Measurements from ENCODE around the gene UBE2O. TPM values are rescaled to one million over a fixed set of nuclear protein-coding genes. Genes with fewer than 3 reads are reported as not detected.

The UBE2O gene
- polyA plus RNA-seq, 2 donors = 8.1 to 9.2 TPM

GRCh38 chr17:76497699-76497978 lies 44.7 kb upstream of the UBE2O start:
- Histone ChIP-seq H3K4me1 (ENCODE audit: control insufficient read depth in 2 of 2, insufficient read depth in 2 of 2, low read length in 1 of 2) (peaks cover 11 to 43% of the 10 kb centered on the region in 2 donors), H3K27me3 (ENCODE audit: control insufficient read depth in 1 of 2, insufficient read depth in 2 of 2, low read length in 2 of 2) (no peaks in the 10 kb centered on the region), H3K4me3 (ENCODE audit: low read depth in 1 of 2, low read length in 2 of 2) (no peak overlapping the region), H3K9me3 (ENCODE audit: control insufficient read depth in 2 of 2, insufficient read depth in 1 of 2, low read depth in 1 of 2, low read length in 1 of 2) (no peaks in the 10 kb centered on the region), H3K27ac (ENCODE audit: low read depth in 2 of 2, low read length in 1 of 2) (peak overlapping the region; percentile 62 to 89), H3K36me3 (ENCODE audit: control insufficient read depth in 2 of 2, insufficient read depth in 2 of 2, low read length in 1 of 2) (peaks cover 0 to 7% of the 10 kb centered on the region in 2 donors)
- WGBS, 2 donors = 40 to 43% methylated on average over 2 of the region's 2 CpGs

- peaks cover 12 to 42% of the 10 kb centered on the region in 2 donors for H3K4me1 ChIP-seq (ENCODE audit: control insufficient read depth in 2 of 2, insufficient read depth in 2 of 2, low read length in 1 of 2)
- peaks cover 0 to 7% of the 10 kb centered on the region in 2 donors for H3K36me3 ChIP-seq (ENCODE audit: control insufficient read depth in 2 of 2, insufficient read depth in 2 of 2, low read length in 1 of 2)
- 86 to 88% methylated on average over 6 of the region's 6 CpGs for WGBS, 2 donors
- no peak overlapping the region for H3K27ac ChIP-seq (ENCODE audit: low read depth in 2 of 2, low read length in 1 of 2)
- H3K4me3 ChIP-seq (ENCODE audit: low read depth in 1 of 2, low read length in 2 of 2) = no peak overlapping the region
- H3K9me3 ChIP-seq (ENCODE audit: control insufficient read depth in 2 of 2, insufficient read depth in 1 of 2, low read depth in 1 of 2, low read length in 1 of 2) = no peaks in the 10 kb centered on the region
- no peaks in the 10 kb centered on the region for H3K27me3 ChIP-seq (ENCODE audit: control insufficient read depth in 1 of 2, insufficient read depth in 2 of 2, low read length in 2 of 2)
Observed at GRCh38 chr17:76496464-76496863, 43.5 kb upstream of the UBE2O start.

GRCh38 chr17:76495663-76496400 lies 42.9 kb upstream of the UBE2O start:
- no peaks in the 10 kb centered on the region for H3K27me3 ChIP-seq (ENCODE audit: control insufficient read depth in 1 of 2, insufficient read depth in 2 of 2, low read length in 2 of 2)
- H3K4me1 ChIP-seq (ENCODE audit: control insufficient read depth in 2 of 2, insufficient read depth in 2 of 2, low read length in 1 of 2) = peaks cover 18 to 48% of the 10 kb centered on the region in 2 donors
- no peak overlapping the region for H3K4me3 ChIP-seq (ENCODE audit: low read depth in 1 of 2, low read length in 2 of 2)
- peaks cover 0 to 7% of the 10 kb centered on the region in 2 donors for H3K36me3 ChIP-seq (ENCODE audit: control insufficient read depth in 2 of 2, insufficient read depth in 2 of 2, low read length in 1 of 2)
- no peaks in the 10 kb centered on the region for H3K9me3 ChIP-seq (ENCODE audit: control insufficient read depth in 2 of 2, insufficient read depth in 1 of 2, low read depth in 1 of 2, low read length in 1 of 2)
- 76 to 82% methylated on average over 16 of the region's 16 CpGs for WGBS, 2 donors
- H3K27ac ChIP-seq (ENCODE audit: low read depth in 2 of 2, low read length in 1 of 2) = no peak overlapping the region

GRCh38 chr17:76493505-76494167 lies 40.7 kb upstream of the UBE2O start:
- no peaks in the 10 kb centered on the region for H3K27me3 ChIP-seq (ENCODE audit: control insufficient read depth in 1 of 2, insufficient read depth in 2 of 2, low read length in 2 of 2)
- 55 to 58% methylated on average over 19 to 21 of the region's 21 CpGs for WGBS, 2 donors
- H3K4me3 ChIP-seq (ENCODE audit: low read depth in 1 of 2, low read length in 2 of 2) = no peak overlapping the region
- H3K36me3 ChIP-seq (ENCODE audit: control insufficient read depth in 2 of 2, insufficient read depth in 2 of 2, low read length in 1 of 2) = peaks cover 0 to 7% of the 10 kb centered on the region in 2 donors
- H3K27ac ChIP-seq (ENCODE audit: low read depth in 2 of 2, low read length in 1 of 2) = peak overlapping the region; percentile 85 to 97
- H3K4me1 ChIP-seq (ENCODE audit: control insufficient read depth in 2 of 2, insufficient read depth in 2 of 2, low read length in 1 of 2) = peaks cover 21 to 40% of the 10 kb centered on the region in 2 donors
- no peaks in the 10 kb centered on the region for H3K9me3 ChIP-seq (ENCODE audit: control insufficient read depth in 2 of 2, insufficient read depth in 1 of 2, low read depth in 1 of 2, low read length in 1 of 2)

GRCh38 chr17:76492989-76493501 lies 40.1 kb upstream of the UBE2O start:
- 23 to 26% methylated on average over 15 of the region's 15 CpGs for WGBS, 2 donors

GRCh38 chr17:76492123-76492988 lies 39.4 kb upstream of the UBE2O start:
- H3K4me3 ChIP-seq (ENCODE audit: low read depth in 1 of 2, low read length in 2 of 2) = no peak overlapping the region
- H3K36me3 ChIP-seq (ENCODE audit: control insufficient read depth in 2 of 2, insufficient read depth in 2 of 2, low read length in 1 of 2) = peaks cover 0 to 4% of the 10 kb centered on the region in 2 donors
- 44 to 64% methylated on average over 11 of the region's 11 CpGs for WGBS, 2 donors
- H3K27me3 ChIP-seq (ENCODE audit: control insufficient read depth in 1 of 2, insufficient read depth in 2 of 2, low read length in 2 of 2) = no peaks in the 10 kb centered on the region
- H3K9me3 ChIP-seq (ENCODE audit: control insufficient read depth in 2 of 2, insufficient read depth in 1 of 2, low read depth in 1 of 2, low read length in 1 of 2) = no peaks in the 10 kb centered on the region
- H3K27ac ChIP-seq (ENCODE audit: low read depth in 2 of 2, low read length in 1 of 2) = peak overlapping the region; percentile 85 to 97
- H3K4me1 ChIP-seq (ENCODE audit: control insufficient read depth in 2 of 2, insufficient read depth in 2 of 2, low read length in 1 of 2) = peaks cover 14 to 28% of the 10 kb centered on the region in 2 donors

More at GRCh38 chr17:76492989-76493501, 40.1 kb upstream of the UBE2O start:
- peak overlapping the region in 1 of 2 donors; percentile 2 for H3K4me3 ChIP-seq (ENCODE audit: low read depth in 1 of 2, low read length in 2 of 2)
- peaks cover 17 to 35% of the 10 kb centered on the region in 2 donors for H3K4me1 ChIP-seq (ENCODE audit: control insufficient read depth in 2 of 2, insufficient read depth in 2 of 2, low read length in 1 of 2)
- H3K36me3 ChIP-seq (ENCODE audit: control insufficient read depth in 2 of 2, insufficient read depth in 2 of 2, low read length in 1 of 2) = peaks cover 0 to 7% of the 10 kb centered on the region in 2 donors
- H3K9me3 ChIP-seq (ENCODE audit: control insufficient read depth in 2 of 2, insufficient read depth in 1 of 2, low read depth in 1 of 2, low read length in 1 of 2) = no peaks in the 10 kb centered on the region
- H3K27me3 ChIP-seq (ENCODE audit: control insufficient read depth in 1 of 2, insufficient read depth in 2 of 2, low read length in 2 of 2) = no peaks in the 10 kb centered on the region
- H3K27ac ChIP-seq (ENCODE audit: low read depth in 2 of 2, low read length in 1 of 2) = peak overlapping the region; percentile 85 to 97

GRCh38 chr17:76491271-76492122 lies 38.5 kb upstream of the UBE2O start:
- H3K36me3 ChIP-seq (ENCODE audit: control insufficient read depth in 2 of 2, insufficient read depth in 2 of 2, low read length in 1 of 2) = peaks cover 0 to 3% of the 10 kb centered on the region in 2 donors
- no peaks in the 10 kb centered on the region for H3K27me3 ChIP-seq (ENCODE audit: control insufficient read depth in 1 of 2, insufficient read depth in 2 of 2, low read length in 2 of 2)
- H3K4me3 ChIP-seq (ENCODE audit: low read depth in 1 of 2, low read length in 2 of 2) = no peak overlapping the region
- no peaks in the 10 kb centered on the region for H3K9me3 ChIP-seq (ENCODE audit: control insufficient read depth in 2 of 2, insufficient read depth in 1 of 2, low read depth in 1 of 2, low read length in 1 of 2)
- peaks cover 14 to 26% of the 10 kb centered on the region in 2 donors for H3K4me1 ChIP-seq (ENCODE audit: control insufficient read depth in 2 of 2, insufficient read depth in 2 of 2, low read length in 1 of 2)
- WGBS, 2 donors = 74 to 88% methylated on average over 17 of the region's 17 CpGs
- peak overlapping the region; percentile 85 to 97 for H3K27ac ChIP-seq (ENCODE audit: low read depth in 2 of 2, low read length in 1 of 2)

- Histone ChIP-seq H3K9me3 (ENCODE audit: control insufficient read depth in 2 of 2, insufficient read depth in 1 of 2, low read depth in 1 of 2, low read length in 1 of 2) (no peaks in the 10 kb centered on the region), H3K27me3 (ENCODE audit: control insufficient read depth in 1 of 2, insufficient read depth in 2 of 2, low read length in 2 of 2) (no peaks in the 10 kb centered on the region), H3K4me1 (ENCODE audit: control insufficient read depth in 2 of 2, insufficient read depth in 2 of 2, low read length in 1 of 2) (peaks cover 14 to 26% of the 10 kb centered on the region in 2 donors), H3K4me3 (ENCODE audit: low read depth in 1 of 2, low read length in 2 of 2) (no peak overlapping the region), H3K27ac (ENCODE audit: low read depth in 2 of 2, low read length in 1 of 2) (peak overlapping the region; percentile 46 to 97), H3K36me3 (ENCODE audit: control insufficient read depth in 2 of 2, insufficient read depth in 2 of 2, low read length in 1 of 2) (no peaks in the 10 kb centered on the region)
- WGBS, 2 donors = 70 to 71% methylated on average over 10 of the region's 10 CpGs
Observed at GRCh38 chr17:76490112-76490710, 37.3 kb upstream of the UBE2O start.

Data from esophagus (tissue), 2 donors.